Kidney epithelial cell (primary cell): ENCODE results near the gene CDH23. TPM values are rescaled to one million over a fixed set of nuclear protein-coding genes. Genes with fewer than 3 reads are reported as not detected.

Experiments
- DNase-seq: peaks from one replicate; pipeline ENCODE4 v3.0.0-alpha.2; 2010; ENCODE audit warnings: low read depth
- H3K27me3 ChIP-seq: 2 replicates; pipeline ENCODE4 v1.6.0; 2011; ENCODE audit warnings: low read length; ENCODE audit not compliant: control insufficient read depth, insufficient read depth
- H3K36me3 ChIP-seq: 2 replicates; pipeline ENCODE4 v1.5.1; 2011; ENCODE audit warnings: low read length; ENCODE audit not compliant: control insufficient read depth, insufficient read depth
- H3K4me3 ChIP-seq: 2 replicates; pipeline ENCODE4 v1.5.1; 2011; ENCODE audit warnings: low read depth, mild to moderate bottlenecking, control low read depth, low read length
- total RNA-seq: library from RNA; depleted of rRNA; stranded (reverse); fragments of >200 nt; gene quantifications from 2 replicates; pipeline ENCODE4 v1.2.3, GENCODE V29; 2015
- TF ChIP-seq, protein P1 (sequence below): IDR thresholded peaks from 2 replicates; pipeline ENCODE4 v1.5.1; 2011; ENCODE audit warnings: mild to moderate bottlenecking, moderate library complexity, low read length, control low read depth, inconsistent platforms; ENCODE audit not compliant: insufficient read depth, poor library complexity, severe bottlenecking

CDH23 gene
- total RNA-seq, 1 donor from 2014 or later = 0.04 TPM

GRCh38 chr10:71831646-71832552, 435.2 kb downstream of the CDH23 start:
- TF ChIP-seq, protein P1, sequence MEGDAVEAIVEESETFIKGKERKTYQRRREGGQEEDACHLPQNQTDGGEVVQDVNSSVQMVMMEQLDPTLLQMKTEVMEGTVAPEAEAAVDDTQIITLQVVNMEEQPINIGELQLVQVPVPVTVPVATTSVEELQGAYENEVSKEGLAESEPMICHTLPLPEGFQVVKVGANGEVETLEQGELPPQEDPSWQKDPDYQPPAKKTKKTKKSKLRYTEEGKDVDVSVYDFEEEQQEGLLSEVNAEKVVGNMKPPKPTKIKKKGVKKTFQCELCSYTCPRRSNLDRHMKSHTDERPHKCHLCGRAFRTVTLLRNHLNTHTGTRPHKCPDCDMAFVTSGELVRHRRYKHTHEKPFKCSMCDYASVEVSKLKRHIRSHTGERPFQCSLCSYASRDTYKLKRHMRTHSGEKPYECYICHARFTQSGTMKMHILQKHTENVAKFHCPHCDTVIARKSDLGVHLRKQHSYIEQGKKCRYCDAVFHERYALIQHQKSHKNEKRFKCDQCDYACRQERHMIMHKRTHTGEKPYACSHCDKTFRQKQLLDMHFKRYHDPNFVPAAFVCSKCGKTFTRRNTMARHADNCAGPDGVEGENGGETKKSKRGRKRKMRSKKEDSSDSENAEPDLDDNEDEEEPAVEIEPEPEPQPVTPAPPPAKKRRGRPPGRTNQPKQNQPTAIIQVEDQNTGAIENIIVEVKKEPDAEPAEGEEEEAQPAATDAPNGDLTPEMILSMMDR = no peak
- Histone ChIP-seq H3K4me3 (no peak overlapping the region), H3K27me3 (no peaks in the 10 kb centered on the region), H3K36me3 (peaks cover 9% of the 10 kb centered on the region)
- no peak for DNase-seq

GRCh38 chr10:71832967-71833366, 436.2 kb downstream of the CDH23 start:
- H3K36me3 ChIP-seq = peaks cover 7% of the 10 kb centered on the region
- TF ChIP-seq, protein P1 = no peak
- H3K27me3 ChIP-seq = no peaks in the 10 kb centered on the region
- no peak overlapping the region for H3K4me3 ChIP-seq
- no peak for DNase-seq

DNA sequence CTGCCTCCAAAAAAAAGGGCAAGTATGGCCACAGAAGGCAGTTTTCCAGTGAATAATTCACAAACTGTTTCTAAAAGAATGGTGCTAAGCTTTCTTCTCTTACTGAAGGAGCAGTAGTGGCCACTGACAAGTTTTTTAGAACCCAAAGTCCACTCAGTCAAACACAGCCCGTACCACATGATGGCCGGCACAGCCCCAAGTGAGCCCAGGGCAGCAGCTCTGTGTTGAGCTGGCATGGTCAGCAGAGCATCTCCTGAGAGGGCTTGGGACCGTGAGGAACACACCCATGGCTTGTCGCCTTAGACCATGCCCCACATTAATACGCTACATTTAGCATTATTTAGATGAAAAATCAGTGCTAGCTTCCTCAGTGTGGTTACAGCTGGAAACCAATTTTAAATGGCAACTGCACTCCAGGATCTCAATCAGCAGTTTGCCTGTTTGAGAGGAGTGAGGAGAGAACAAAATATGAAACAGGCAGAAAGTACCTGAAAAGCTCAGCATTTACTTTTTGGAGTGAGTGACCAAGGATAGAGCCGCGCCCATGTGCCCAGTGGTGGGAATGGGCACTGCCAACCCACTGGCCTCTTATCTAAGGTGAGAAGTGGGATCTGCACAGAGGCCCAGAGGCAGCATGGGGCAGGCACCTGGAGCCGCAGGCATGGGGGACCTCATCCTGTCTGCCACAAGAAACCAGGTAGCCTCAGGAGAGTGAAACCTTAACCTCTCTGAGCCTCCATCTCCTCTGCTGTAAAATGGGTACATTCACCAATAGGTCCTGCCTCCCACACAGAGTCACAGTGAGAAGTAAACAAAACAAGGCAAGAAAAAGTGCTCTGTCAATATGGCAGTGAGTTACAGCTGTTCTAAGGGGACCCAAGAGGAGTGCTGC, 437.0 kb downstream of the CDH23 start:
- TF ChIP-seq, protein P1 = no peak
- Histone ChIP-seq H3K27me3 (no peaks in the 10 kb centered on the region), H3K4me3 (no peak overlapping the region), H3K36me3 (peaks cover 7% of the 10 kb centered on the region)
- no peak for DNase-seq

DNA sequence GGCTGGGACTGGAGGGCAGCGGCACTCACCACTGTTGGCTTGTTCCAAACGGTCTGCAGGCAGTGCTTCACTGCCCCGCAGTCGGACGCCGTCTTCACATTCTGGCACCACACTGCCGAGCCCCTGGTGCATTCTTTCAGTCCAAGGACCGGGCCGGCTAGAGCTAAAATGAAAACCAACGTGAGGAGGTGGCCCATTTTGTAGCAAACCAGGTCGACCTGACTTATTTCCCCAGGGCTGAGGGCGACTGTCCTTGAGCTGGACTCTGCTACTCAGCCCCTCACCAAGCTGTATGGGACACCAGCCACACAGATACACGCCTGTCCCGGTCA, 437.6 kb downstream of the CDH23 start:
- H3K27me3 ChIP-seq = no peaks in the 10 kb centered on the region
- H3K4me3 ChIP-seq = no peak overlapping the region
- peaks cover 5% of the 10 kb centered on the region for H3K36me3 ChIP-seq
- TF ChIP-seq, protein P1 = no peak
- DNase-seq = no peak

DNA sequence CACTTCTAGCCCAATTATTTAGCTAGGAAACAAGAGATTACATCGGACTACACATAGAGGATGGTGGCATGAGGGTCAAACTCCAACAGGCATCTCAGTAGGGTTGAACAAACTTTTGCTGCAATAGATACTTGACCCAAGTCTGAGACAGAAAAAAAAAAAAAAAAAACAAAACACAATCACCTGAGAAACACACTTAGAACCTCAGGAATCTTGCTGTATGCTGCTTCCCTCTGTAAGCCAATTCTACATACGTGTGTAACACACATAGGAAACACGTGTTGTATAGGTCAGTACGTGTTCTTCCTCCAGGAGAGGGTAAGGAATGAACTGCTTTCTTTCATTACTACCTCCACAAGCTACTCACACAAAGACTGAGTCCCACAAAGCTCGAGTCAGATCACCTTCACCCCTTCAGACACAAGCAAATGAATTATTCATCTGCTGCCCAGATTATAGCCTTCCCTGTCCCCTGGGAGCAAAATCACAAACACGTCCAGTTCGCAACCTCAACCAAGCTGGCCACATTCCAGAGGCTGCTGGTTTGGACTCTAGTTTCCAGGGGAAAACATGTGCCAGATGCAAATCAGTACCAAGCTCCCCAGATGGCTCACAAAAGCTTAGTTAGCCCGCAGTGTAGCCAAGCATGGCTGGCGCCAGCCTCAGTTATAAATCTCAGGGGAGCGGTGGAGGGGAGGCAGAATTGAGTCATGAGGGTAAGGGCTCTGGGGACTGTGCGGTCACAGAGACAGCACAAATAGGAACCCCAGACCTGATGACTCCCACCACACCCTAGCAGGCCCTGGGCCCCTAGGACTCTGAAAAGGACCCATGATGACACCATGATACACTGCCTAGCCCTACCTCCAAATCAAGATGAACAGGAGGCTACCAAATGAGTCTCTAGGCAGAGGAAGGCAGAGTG, 439.2 kb downstream of the CDH23 start:
- Histone ChIP-seq H3K4me3 (no peak overlapping the region), H3K27me3 (no peaks in the 10 kb centered on the region), H3K36me3 (peaks cover 1% of the 10 kb centered on the region)
- TF ChIP-seq, protein P1 = no peak
- peak; percentile 89 for DNase-seq
